Colonic mucosa (tissue), 4 donors: Measurements from ENCODE around the gene MIDN. TPM values are rescaled to one million over a fixed set of nuclear protein-coding genes. Genes with fewer than 3 reads are reported as not detected.

Source experiments
- DNase-seq: peaks from one replicate; pipeline ENCODE4 v3.0.0-alpha.2; 2020
- H3K27ac ChIP-seq: fragments of 200-600 bp; one replicate; pipeline ENCODE4 v1.8.0; 2021
- H3K27me3 ChIP-seq: fragments of 200-600 bp; one replicate; pipeline ENCODE4 v1.8.0; 2021
- H3K36me3 ChIP-seq: fragments of 200-600 bp; one replicate; pipeline ENCODE4 v1.8.0; 2021
- H3K4me1 ChIP-seq: fragments of 200-600 bp; one replicate; pipeline ENCODE4 v1.8.0; 2021; ENCODE audit warnings: mild to moderate bottlenecking
- H3K4me3 ChIP-seq: fragments of 200-600 bp; one replicate; pipeline ENCODE4 v1.8.0; 2021
- H3K9ac ChIP-seq, 2 donors: one replicate each; pipeline ENCODE4 v1.7.0; 2013; ENCODE audit warnings: control low read depth in 2 of 2, low read depth in 2 of 2, low read length in 2 of 2
- H3K9me3 ChIP-seq: fragments of 200-600 bp; one replicate; pipeline ENCODE4 v1.8.0; 2021
- CTCF ChIP-seq: fragments of 200-600 bp; IDR thresholded peaks from one replicate; pipeline ENCODE4 v1.8.0; 2022; ENCODE audit warnings: antibody characterized with exemption, mild to moderate bottlenecking
- intact Hi-C: fragments of 100-400 bp; cut with DNase I; formaldehyde crosslinking; loops from one replicate; pipeline ENCODE4 v1.14.1; 2022
- total RNA-seq, 2 donors: library from RNA; stranded (reverse); fragmentation: NEBNext Ultra II Directional in 1 of 2; extraction: Animal tissue kit (Norgen Biotek cat#: 25700) in 1 of 2; gene quantifications; one replicate each; pipeline ENCODE4 v1.2.1, GENCODE V29; 2021
- donor health status: healthy.
- donor health status: DM: no; HTN: no; CAD: no.
- donor health status: DM: no; HTN: no; CAD: no.

MIDN gene
- total RNA-seq, 2 donors from 2014 or later, result 172 to 177 TPM

- peaks cover 8% of the 10 kb centered on the region for H3K27me3 ChIP-seq
- intact Hi-C loops, result no loop called here
- DNase-seq, result peak; percentile 83
Observed at GRCh38 chr19:1291761-1292418, 43.5 kb downstream of the MIDN start.

DNA sequence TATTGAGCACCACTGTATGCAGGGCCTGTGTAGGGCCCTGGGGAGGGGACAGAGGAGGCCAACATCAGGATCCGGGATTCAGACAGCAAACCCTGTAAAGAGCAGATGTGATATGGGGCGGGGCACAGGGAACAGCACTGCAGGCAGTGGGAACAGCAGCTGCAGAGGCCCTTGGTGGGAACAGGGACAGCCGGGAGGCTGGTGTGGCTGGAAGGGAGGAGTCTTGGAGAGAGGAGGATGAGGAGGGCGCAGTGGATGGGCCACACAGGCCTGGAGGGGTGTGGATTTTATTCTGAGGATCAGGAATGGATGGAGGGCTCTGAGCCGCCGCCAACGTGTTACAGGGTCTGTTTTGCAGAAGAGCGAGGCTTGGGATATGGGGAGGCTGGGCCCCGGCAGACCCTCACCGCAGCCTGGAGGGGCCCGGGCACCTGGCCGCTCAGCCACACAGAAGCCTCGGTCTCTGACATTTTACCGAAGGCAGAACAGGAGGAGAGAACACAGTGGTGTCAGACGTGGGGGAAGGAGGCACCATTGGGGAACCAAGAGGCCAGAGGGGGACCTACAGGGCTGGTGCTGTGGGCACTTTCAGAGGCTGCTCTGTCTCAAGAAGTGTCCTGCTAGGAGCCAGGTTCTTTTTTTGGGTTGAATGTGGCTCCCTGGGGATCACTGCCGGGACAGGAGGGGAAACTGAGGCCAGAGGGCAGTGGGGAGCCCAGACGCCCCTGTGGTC lies 44.2 kb downstream of the MIDN start:
- H3K36me3 ChIP-seq, result no peaks in the 10 kb centered on the region
- no peaks in the 10 kb centered on the region for H3K9me3 ChIP-seq
- H3K9ac ChIP-seq, result peak overlapping the region in 1 of 2 donors; percentile 79
- H3K4me1 ChIP-seq, result peaks cover 6% of the 10 kb centered on the region
- peaks cover 4% of the 10 kb centered on the region for H3K27me3 ChIP-seq
- peak; percentile 47 for DNase-seq
- peak overlapping the region; percentile 23 for H3K4me3 ChIP-seq
- intact Hi-C loops, result no loop called here
- H3K27ac ChIP-seq, result peak overlapping the region; percentile 73
- no peak for TF ChIP-seq CTCF

More at GRCh38 chr19:1291761-1292418, 43.5 kb downstream of the MIDN start:
- Histone ChIP-seq H3K4me3 (peak overlapping the region; percentile 23), H3K4me1 (peaks cover 6% of the 10 kb centered on the region), H3K27ac (peak overlapping the region; percentile 73), H3K9me3 (no peaks in the 10 kb centered on the region), H3K9ac (peak overlapping the region; percentile 60 to 79), H3K36me3 (no peaks in the 10 kb centered on the region)
- no peak for TF ChIP-seq CTCF

DNA sequence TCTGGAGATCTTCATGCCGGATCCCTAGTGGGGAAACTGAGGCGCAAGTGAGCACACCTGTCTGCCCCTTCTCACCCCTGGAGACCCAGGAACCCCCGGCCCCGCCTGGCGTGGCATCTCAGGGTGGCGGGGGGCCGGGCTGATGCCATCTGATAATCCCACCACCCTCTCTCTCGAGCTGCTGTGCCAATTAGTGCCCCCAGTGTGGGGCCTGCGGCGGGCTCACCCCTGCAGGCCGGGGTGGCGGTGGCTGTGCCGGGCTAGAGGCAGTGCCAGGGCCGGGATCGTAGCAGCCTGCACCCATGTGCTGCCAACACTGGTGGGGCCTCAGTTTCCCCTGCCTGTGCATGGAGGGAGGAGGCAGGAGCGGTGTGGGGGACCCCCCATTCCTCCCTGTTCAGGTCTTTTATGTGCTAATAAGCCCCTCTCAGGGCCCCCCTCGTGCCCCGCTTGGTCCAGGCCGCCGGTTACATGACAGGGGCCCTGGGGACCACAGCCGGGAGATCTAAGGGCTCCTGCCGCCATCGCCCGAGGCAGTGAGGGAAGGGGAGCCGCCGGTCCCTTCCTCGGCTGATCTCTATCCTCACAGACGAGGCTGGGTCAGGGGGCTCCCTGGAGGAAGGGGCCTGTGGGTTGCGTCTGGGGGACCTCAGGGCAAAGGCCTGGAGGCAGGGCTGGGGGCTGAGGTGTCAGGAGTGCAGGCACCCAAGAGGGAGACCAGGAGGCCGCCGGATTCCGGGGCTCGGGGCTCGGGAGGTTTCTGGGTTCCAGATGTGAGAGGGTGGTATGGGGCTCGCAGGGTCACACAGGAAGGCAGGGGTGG lies 45.6 kb downstream of the MIDN start:
- H3K9ac ChIP-seq, result no peak overlapping the region
- H3K9me3 ChIP-seq, result no peaks in the 10 kb centered on the region
- intact Hi-C loops, result no loop called here
- TF ChIP-seq CTCF, result no peak
- no peak overlapping the region for H3K4me3 ChIP-seq
- peaks cover 6% of the 10 kb centered on the region for H3K4me1 ChIP-seq
- H3K27ac ChIP-seq, result no peak overlapping the region
- H3K27me3 ChIP-seq, result no peaks in the 10 kb centered on the region
- H3K36me3 ChIP-seq, result no peaks in the 10 kb centered on the region
- DNase-seq, result no peak

- no peaks in the 10 kb centered on the region for H3K9me3 ChIP-seq
- no peak overlapping the region for H3K27ac ChIP-seq
- peaks cover 6% of the 10 kb centered on the region for H3K4me1 ChIP-seq
- no peak overlapping the region for H3K9ac ChIP-seq
- H3K4me3 ChIP-seq, result no peak overlapping the region
- no peak for DNase-seq
- intact Hi-C loops, result no loop called here
- H3K27me3 ChIP-seq, result no peaks in the 10 kb centered on the region
- no peak for TF ChIP-seq CTCF
- no peaks in the 10 kb centered on the region for H3K36me3 ChIP-seq
Observed at GRCh38 chr19:1294688-1295087, 46.3 kb downstream of the MIDN start.

GRCh38 chr19:1295169-1296012 lies 47.0 kb downstream of the MIDN start:
- Histone ChIP-seq H3K4me3 (no peak overlapping the region), H3K9me3 (no peaks in the 10 kb centered on the region), H3K36me3 (no peaks in the 10 kb centered on the region), H3K27ac (no peak overlapping the region), H3K9ac (no peak overlapping the region), H3K4me1 (peaks cover 6% of the 10 kb centered on the region), H3K27me3 (no peaks in the 10 kb centered on the region)
- intact Hi-C loops, result no loop called here
- DNase-seq, result no peak
- no peak for TF ChIP-seq CTCF
